Hepatocyte (in vitro differentiated cells): Measurements from ENCODE around the gene DNAJC2.

Experiments used
- CTCF ChIP-seq: fragments of 200-600 bp; sonication (generic); IDR thresholded peaks from 2 replicates; pipeline ENCODE4 v1.5.1; 2016; ENCODE audit warnings: antibody characterized with exemption, mild to moderate bottlenecking; ENCODE audit not compliant: poor library complexity
- EZH2 ChIP-seq: fragments of 200-600 bp; sonication (generic); IDR thresholded peaks from 2 replicates; pipeline ENCODE4 v1.6.1; 2016; ENCODE audit warnings: antibody characterized with exemption, mild to moderate bottlenecking, borderline replicate concordance
- EZH2phosphoT487 ChIP-seq: fragments of 200-600 bp; sonication (generic); IDR thresholded peaks from one replicate; pipeline ENCODE4 v1.6.1; 2018; ENCODE audit warnings: antibody characterized with exemption, mild to moderate bottlenecking, low read depth, moderate library complexity; ENCODE audit not compliant: unreplicated experiment, severe bottlenecking

DNA sequence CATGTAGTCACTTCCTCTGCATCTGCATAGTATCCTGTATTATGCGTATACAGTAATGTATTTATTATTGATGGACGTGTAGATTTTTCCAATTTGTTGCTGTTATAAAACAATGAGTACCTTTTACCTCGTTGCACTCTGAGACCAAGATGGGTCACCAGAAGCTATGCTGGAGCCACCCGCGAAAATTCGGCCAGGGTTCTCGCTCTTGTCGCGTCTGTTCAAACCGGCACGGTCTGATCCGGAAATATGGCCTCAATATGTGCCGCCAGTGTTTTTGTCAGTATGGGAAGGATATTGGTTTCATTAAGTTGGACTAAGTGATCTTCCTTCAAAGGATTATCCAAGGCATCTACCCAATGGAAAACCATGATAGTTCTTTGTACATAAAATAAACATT lies 3.9 kb upstream of the DNAJC2 start:
- TF ChIP-seq CTCF = no peak
- TF ChIP-seq EZH2 = no peak
- TF ChIP-seq EZH2phosphoT487 = no peak
